GM13976 (cell line): ENCODE data around the gene CXXC4.
A peak's percentile ranks its signal among the peaks of the same experiment; 100 is the strongest.

Source experiments
- DNase-seq: peaks from one replicate; pipeline ENCODE4 v3.0.0; 2012; ENCODE audit warnings: low spot score
- CTCF ChIP-seq: IDR thresholded peaks from 2 replicates; pipeline ENCODE4 v1.5.1; 2012; ENCODE audit warnings: borderline replicate concordance, mild to moderate bottlenecking; ENCODE audit not compliant: insufficient read depth; ENCODE audit errors: extremely low read depth, missing control alignments, control extremely low read depth
- in situ Hi-C: fragments of 300-500 bp; cut with MboI; formaldehyde crosslinking; loops from one replicate; pipeline ENCODE4 v1.12.0; 2022; ENCODE audit warnings: low sequenced_read_pairs, mixed read lengths, inconsistent platforms; ENCODE audit not compliant: unreplicated experiment

CXXC4 gene

GRCh38 chr4:104490770-104491480 lies 3.8 kb downstream of the CXXC4 start:
- in situ Hi-C loops = loop anchor here (25.0 kb wide), 1 partner anchor 971 kb away; the partner anchor contains the start of gene PPA2
- peak; percentile 47 for DNase-seq
- no peak for TF ChIP-seq CTCF

- no peak for TF ChIP-seq CTCF
- DNase-seq = peak; percentile 48
- in situ Hi-C loops = loop anchor here (25.0 kb wide), 1 partner anchor 972 kb away; the partner anchor contains the start of gene PPA2
These were observed 4.5 kb downstream of the CXXC4 start for GRCh38 chr4:104490096-104490769.

- TF ChIP-seq CTCF = no peak
- in situ Hi-C loops = loop anchor here (25.0 kb wide), 1 partner anchor 973 kb away; the partner anchor contains the start of gene PPA2
- no peak for DNase-seq
These were observed 5.0 kb downstream of the CXXC4 start for GRCh38 chr4:104489731-104490095.

- DNase-seq = no peak
- TF ChIP-seq CTCF = no peak
- in situ Hi-C loops = loop anchor here (25.0 kb wide), 1 partner anchor 974 kb away; the partner anchor contains the start of gene PPA2
These were observed 6.5 kb downstream of the CXXC4 start for GRCh38 chr4:104488151-104488550.

GRCh38 chr4:104486716-104487504 lies 7.8 kb downstream of the CXXC4 start:
- TF ChIP-seq CTCF = no peak
- no peak for DNase-seq
- in situ Hi-C loops = loop anchor here (25.0 kb wide), 1 partner anchor 975 kb away; the partner anchor contains the start of gene PPA2

- in situ Hi-C loops = loop anchor here (25.0 kb wide), 1 partner anchor 987 kb away; the partner anchor contains the start of gene PPA2
- no peak for TF ChIP-seq CTCF
- DNase-seq = no peak
These were observed 19.0 kb downstream of the CXXC4 start for GRCh38 chr4:104475652-104476051.
